Activated CD4-positive, CD25-positive, alpha-beta regulatory T cell (primary cell): Measurements from ENCODE around the gene ACOT7.
"Not testable (repeated sequence)": the region's sequence is repeated elsewhere in the genome, so short reads cannot be mapped to it uniquely, and the experiment has no call there.

Experiments
- DNase-seq, 4 experiments: peaks; one replicate each; lab custom pipeline; 2025; lab: John Stamatoyannopoulos, UW

Gene ACOT7

DNA sequence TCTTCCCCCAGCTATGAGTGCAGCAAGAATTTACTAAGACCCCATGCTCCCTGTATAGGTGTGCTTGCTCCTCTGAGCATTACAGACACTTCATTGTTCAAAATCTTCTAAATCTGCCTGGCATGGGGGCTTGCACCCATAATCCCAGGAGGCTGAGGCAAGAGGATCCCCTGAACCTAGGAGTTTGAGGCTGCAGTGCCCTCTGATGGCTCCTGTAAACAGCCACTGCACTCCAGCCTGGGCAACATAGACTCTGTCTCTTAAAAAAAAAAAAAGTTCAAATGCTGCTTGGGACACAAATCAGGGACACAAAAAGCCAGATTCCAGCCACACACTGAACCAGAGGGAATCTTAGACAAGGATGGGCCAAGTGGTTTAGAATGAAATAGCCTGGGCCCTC, 3.4 kb upstream of the ACOT7 start:
- DNase-seq = no peak

DNA sequence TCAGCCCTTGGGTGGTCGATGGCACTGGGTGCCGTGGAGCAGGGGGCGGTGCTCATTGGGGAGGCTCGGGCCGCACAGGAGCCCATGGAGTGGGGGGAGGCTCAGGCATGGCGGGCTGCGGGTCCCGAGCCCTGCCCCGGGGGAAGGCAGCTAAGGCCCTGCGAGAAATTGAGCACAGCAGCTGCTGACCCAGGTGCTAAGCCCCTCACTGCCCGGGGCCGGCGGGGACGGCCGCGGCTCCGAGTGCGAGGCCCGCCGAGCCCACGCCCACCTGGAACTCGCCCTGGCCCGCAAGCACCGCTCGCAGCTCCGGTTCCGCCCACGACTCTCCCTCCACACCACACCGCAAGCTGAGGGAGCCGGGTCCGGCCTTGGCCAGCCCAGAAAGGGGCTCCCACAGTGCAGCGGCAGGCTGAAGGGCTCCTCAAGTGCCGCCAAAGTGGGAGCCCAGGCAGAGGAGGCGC, 2.2 kb upstream of the ACOT7 start:
- DNase-seq = not testable (repeated sequence)

DNA sequence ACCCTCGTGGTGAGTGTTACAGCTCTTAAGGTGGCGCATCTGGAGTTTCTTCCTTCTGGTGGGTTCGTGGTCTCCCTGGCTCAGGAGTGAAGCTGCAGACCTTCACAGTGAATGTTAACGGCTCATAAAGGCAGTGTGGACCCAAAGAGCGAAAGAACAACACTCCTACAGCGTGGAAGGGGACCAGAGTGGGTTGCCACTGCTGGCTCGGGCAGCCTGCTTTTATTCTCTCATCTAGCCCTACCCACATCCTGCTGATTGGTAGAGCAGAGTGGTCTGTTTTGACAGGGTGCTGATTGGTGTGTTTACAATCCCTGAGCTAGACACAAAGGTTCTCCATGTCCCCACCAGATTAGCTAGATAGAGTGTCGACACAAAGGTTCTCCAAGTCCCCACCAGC, 1.6 kb upstream of the ACOT7 start:
- not testable (repeated sequence) for DNase-seq

DNA sequence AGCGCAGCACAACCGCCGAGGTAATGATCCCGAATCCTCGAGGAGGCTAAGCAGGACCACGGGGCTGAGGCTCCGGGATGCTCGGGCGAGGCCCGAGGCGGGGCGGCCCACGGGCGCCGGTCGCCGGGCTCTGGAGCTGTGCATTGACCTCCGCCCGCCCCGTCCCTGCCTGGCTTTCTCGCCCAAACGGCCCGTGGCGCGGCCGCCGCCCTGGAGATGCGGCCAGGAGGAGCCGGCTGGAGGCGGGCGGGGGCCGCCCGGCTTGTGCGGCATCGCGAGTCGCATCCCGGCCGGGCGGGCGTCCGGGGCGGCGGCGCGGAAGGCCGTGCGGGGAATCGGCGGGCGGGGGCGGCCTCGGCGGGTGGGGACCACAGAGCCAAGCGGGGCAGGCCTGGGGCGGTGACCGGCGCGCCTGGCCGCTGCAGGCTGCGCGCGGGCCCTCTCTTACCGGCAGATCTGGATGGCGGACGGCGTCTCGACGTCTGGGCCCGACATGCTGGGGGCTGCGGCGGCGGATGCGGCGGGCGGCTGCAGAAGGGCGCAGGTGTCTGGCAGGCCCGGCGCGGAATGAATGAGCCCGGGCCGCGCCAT, 663 bp downstream of the ACOT7 start:
- DNase-seq = no peak

DNA sequence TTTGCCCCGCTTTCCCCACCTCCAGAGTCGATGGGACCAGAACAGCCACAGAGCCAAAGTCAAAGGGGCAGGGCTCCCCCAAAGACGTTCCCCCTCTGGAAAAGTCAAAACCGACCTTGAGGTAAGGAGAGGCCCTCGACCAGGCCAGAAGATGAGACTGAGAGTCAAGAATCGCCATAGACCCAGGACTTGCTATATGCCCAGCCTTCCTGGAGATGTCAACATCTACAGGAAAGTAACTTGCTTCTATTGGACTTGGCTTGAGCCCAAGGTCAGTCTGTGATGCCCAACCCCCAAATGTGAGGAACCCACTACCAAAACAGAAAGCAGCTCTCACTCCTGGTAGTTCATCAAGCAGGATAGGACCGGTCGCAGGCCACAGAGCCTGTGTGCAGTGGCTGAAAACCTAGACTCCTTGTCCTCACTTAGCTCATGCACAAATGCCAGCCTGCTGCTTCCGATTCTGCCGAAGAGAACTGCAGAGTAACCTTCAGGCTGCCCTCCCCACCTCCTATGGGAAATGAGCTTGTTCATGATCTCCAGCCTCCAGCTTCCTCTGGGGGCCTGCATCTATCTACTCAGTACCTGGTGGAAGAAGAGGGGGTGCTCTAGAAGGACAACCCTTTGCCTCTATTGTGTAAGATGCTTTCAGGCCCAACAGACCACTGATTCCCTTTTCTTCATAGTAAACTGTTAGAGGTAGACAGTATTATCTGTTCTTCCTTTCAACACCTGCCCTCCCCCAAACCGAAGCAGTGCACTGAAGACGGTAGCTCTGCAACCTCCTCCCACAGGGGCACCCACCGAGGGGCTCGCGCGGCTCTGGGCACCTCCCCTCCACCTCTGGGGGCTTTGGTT, 1.4 kb downstream of the ACOT7 start:
- DNase-seq = no peak

DNA sequence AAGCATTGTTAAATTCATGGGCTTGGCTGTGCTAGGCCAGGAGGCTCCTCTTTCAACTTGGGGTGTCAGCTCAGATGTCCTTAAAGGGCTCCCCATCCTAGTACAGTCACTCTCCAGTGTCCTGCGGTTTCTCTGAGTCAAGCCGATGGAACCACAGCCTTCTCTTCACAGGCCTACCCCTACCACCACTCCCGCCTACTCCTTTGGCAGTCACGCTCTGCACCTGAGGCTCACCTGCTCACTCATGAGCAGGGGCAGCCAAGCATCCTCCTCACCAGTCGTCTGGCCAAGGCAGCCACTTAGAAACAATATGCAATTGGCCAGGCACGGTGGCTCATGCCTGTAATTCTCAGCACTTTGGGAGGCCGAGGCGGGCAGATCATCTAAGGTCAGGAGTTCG, 3.6 kb downstream of the ACOT7 start:
- no peak for DNase-seq

DNA sequence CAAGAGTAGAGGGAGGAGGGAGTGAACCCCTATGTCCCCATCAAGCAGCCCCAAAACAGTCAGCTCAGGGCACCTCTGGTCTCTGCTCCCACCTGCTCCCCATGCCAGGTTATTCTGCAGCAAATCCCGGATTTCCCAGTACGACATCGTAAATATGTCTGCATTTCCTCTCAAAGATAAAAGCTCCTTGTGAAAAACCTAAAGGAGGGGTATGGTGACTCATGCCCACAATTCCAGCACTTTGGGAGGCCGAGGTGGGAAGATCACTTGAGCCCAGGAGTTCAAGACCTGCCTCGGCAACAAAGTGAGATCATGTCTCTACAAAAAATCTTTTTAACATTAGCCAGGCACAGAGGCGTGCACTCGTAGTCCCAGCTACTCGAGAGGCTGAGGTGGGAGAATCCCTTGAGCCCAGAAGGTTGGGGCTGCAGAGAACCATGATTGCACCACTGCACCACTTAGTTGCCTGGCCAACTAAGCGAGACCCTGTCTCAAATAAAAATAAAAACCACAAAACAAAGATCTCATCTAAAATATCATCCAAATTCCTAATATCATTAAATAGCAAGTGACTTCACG, 7.1 kb downstream of the ACOT7 start:
- DNase-seq = no peak

DNA sequence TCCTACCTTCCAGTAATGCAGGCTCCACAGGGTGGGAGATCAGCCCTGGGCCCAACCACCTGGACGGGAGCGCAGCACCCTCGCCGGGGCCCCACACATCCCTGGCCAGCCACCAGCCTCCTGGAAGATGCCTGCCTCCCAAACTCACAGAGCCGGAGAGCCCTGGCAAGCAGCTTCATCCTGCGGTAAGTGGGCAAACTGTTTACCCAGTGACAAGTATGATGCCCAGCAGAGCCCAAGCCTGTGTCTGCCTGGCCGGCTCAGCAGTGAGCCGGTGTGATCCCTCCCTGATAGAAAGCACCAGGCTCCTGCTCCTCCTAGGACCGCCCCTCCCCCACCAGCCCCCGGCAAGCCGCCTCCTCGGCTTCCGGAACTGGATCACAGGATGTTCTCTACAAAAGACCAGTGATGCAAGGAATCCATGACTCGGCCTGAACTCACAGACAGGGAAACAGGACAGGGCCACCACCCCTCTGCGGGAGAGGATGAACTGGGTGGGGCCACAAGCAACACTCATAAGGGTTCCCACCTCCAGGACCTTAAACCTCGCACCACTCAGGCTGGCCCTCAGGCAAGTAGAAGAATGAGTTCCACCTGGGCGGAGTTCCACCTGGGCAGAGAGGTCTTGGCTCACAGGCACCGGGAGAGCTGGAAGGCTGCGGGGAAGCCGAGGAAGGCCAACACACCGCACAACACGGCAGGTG, 7.9 kb downstream of the ACOT7 start:
- no peak for DNase-seq

DNA sequence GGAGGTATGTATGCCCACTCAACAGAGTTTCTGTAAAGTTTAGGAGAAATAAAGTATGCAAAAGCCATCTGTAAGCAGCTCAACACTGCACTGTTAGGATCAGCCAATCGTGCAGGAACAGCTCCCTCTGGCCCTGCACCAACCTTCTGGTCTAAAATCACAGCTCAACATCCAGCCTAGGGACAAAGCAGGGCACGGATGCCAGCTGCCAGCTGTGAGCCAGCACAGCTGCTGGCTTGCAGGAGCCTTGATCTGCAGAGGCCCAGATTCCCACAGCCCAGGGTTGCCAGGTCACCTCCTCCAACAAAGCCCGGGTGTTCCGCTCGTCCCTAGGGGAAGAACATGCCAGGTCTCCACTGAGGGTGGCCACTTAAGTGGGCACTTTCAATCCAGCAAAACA, 8.6 kb downstream of the ACOT7 start:
- DNase-seq = no peak

DNA sequence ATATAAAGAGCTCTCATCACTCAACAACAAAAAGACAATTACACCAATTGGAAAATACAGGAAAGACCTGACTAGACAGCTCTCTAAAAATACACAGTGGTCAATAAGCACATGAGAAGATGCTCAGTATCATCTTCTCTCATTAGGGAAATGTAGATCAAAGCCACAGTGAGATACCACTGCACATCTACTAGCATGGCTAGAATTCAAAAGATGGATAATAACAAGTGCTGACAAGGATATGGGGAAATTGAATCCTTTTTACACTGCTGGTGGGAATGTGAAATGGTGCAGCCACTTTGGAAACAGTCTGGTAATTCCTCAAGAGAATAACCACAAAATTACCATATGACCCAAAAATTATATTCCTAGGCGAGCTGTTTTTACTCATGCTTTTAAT, 9.4 kb downstream of the ACOT7 start:
- no peak for DNase-seq

DNA sequence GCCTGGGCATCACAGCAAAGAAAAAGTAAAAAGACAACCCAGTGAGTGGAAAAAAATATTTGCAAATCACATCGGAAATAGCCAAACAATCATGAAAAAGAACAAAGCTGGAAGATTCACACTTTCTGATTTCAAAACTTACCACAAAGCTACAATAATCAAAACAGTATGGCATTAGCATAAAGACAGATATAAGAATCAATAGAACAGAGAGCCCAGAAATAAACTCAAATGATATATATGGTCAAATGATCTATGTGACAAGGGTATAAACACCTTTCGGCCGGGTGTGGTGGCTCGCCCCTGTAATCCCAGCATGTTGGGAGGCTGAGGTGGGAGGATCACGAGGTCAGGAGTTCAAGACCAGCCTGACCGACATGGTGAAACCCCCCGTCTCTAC, 13.5 kb downstream of the ACOT7 start:
- DNase-seq = no peak

DNA sequence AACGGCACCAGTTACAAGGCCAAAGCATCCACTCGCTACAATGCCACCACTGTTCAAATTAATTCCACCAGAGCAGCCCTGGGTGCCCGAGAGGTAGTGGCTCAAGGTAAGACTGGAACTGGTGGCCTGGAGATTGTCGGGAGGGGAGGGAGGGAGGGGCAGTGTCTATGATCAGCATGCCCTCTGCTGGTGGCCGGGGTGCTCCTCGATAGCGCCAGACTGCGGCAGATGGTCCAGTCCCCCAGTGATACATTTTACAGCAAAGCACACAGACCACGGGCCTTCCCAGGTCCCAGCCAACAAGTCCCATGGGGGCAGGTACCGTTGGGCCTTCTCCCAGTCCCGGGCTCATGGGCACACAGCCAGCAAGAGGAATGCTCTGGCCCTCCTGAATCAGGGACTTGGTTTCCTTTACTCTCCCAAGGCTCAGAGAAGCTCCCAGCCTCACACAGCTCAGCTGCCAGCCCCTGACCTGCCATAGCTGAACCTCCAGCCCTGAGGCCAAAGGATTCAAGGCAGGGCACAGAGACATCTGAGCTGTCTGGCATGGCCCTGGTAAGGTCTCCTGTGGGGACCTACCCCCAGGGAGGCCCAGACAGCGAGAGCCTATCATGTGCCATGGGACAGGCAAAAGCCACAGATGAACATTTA, 15.3 kb downstream of the ACOT7 start:
- no peak for DNase-seq

DNA sequence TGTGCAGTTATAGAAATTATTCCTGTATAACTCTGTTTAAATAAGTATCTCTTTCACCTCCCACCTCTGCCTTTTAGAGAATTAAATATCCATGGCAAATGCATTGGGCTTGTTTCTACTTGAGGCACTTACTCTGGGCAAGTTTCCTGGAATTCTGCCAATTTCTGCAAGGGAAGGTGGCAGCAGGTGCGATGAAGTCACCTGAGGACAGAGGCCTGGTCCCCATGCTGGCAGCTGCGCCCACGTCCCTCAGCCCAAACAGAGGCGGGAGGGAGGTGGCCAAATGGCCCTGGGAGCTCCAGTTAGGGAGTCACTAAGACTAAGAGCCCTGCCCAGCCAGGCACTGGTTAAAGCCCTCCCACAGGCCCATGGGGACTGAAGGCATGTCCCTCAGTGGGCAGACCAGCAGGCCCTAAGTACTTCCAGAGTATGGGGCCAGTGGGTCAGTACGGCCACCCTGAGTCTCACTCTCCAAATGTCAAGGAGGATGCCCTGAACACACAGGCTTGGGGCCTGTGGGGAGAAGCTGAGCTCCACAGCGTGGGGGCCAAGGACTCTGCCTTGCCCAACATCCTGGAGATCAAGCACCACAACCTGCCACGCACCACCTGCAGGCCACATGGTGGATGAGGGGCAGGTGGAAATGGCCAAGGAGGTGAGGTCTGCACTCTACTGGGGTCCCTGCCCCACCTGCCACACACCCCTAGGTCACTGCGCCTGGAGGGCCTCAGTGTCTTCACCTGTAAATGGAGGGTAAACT, 19.4 kb downstream of the ACOT7 start:
- DNase-seq = no peak

DNA sequence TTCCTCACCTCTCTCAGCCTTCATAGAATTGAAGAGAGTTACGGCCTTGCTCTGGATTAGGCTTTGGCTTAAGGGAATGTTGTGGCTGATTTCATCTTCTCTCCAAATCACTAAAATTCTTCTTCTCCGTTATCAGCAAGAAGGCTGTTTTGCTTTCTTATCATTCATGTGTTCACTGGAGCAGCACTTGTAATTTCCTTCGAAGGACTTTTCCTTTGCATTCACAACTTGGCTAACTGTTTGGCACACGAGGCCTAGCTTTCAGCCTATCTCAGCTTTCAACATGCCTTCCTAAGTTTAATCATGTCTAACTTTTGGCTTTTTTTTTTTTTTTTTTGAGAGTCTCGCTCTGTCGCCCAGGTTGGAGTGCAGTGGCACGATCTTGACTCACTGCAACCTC, 21.3 kb downstream of the ACOT7 start:
- not testable (repeated sequence) for DNase-seq

DNA sequence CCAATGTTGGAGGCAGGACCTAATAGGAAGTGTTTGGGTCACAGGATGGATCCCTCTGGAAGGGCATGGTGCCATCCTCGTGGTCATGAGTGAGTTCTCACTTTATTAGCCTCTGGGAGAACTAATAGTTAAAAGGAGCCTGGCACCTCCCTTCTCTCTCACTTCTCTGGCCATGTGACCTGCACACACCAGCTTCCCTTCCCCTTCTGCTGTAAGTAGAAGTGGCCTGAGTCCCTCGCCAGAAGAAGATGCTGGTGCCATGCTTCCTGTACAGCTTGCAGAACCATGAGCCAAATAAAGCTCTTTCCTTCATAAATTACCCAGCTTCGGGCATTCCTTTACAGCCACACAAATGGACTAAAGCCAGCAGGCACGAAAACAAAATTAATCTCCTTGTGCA, 23.6 kb downstream of the ACOT7 start:
- DNase-seq = no peak

DNA sequence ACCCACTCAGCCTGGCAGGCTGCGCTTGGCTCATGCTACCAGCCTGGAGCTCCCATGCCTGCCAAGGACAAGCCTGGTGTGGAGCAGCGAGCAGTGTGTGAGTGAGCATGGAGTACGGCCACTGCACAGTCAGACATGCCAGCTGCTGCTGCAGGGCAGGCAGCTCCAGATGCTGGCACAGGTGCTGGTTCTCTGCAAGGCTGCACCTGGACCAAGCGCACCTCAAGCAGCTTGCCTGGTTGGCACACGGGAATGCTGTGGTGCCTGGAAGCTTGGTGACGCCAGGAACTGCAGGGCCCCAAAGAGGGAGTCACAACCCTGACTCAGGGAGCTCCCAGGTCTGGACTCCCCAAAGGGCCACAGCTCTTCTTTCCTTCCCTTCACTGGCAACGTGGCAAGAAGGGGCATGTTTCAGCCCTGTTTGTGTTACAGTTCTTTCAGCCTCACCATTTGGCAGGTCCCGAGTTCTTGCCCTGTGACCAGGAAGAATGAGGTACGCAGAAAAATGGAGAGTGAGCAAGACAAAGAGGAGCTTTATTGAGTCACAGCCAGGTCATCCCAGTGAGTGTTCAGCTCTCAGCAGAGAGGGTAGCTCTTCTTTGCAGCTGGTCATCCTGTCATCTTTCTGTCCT, 26.1 kb downstream of the ACOT7 start:
- DNase-seq = no peak

DNA sequence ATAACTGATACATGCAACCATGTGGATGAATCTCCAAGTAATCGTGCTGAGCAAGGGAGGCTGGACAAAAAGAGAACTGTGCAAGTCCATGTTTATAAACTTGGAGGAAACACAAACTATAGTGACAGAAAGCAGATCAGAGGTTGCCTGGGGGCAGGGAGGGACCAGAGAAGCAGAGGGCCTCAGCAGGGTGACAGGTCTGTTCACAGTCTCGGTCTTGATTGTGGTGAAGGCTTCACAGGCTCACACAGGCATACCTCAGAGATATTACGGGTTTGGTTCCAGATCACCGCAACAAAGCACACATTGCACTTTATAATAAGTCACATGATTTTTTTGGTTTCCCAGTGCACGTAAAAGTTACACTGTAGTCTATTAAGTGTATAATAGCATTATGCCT, 28.5 kb downstream of the ACOT7 start:
- DNase-seq = no peak

DNA sequence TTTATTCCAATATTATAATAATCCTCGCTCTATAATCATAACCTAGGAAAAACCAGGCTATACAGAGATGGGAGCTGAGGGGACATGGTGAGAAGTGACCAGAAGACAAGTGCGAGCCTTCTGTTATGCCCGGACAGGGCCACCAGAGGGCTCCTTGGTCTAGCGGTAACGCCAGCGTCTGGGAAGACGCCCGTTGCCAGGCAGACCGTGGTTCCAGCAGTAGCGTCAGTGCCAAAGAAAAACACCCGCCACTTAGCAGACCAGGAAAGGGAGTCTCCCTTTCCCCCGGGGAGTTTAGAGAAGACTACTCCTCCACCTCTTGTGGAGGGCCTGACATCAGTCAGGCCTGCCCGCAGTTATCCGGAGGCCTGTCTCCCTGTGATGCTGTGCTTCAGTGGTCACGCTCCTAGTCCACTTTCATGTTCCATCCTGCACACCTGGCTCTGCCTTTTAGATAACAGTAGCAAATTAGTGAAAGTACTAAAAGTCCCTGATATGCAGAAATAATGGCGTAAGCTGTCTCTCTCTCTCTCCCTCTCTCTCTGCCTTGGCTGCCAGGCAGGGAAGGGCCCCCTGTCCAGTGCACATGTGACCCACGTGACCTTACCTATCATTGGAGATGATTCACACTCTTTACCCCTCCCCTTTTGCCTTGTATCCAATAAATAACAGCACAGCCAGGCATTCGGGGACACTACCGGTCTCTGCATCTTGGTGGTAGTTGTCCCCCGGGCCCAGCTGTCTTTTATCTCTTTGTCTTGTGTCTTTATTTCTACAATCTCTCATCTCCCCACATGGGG, 30.3 kb downstream of the ACOT7 start:
- not testable (repeated sequence) for DNase-seq

DNA sequence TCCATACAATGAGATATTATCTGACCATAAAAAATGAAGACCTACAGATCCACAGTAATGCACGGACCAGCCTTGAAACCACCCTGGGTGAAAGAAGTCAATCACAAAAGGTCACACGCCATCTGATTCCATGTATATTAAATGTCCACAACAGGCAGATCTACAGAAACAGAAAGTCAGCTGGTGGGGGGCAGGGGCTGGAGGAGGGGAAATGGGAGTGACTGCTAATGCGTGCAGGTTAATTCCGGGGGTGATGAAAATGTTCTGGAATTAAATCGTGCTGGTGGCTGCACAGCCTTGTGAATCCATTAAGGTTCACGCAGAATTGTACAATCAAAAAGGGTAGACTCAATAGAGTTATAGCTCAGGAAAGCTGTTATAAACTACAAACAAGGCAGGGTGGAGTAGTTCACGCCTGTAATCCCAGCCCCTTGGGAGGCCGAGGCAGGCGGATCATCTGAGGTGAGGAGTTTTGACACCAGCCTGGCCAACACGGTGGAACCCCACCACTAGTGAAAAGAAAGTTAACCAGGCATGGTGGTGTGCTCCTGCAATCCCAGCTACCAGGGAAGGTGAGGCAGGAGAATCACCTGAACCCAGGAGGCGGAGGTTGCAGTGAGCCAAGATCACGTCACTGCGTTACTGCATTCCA, 32.3 kb downstream of the ACOT7 start:
- DNase-seq = no peak
